Ovary (tissue), 9 donors: ENCODE measurements around the gene CACNA1D. TPM values are rescaled to one million over a fixed set of nuclear protein-coding genes. Genes with fewer than 3 reads are reported as not detected.

ENCODE experiments used
- DNase-seq, 5 donors: peaks; one replicate each; pipeline ENCODE4 v3.0.0-alpha.2; 2019 to 2020
- H3K27ac ChIP-seq, 2 donors: fragments of 200-600 bp; one replicate each; pipeline versions ENCODE4 v1.5.1 to v1.8.0; 2019 to 2022
- H3K27me3 ChIP-seq: fragments of 200-600 bp; one replicate; pipeline ENCODE4 v1.8.0; 2022
- H3K36me3 ChIP-seq: fragments of 200-600 bp; sonication (generic); one replicate; pipeline ENCODE4 v1.5.1; 2019
- H3K4me1 ChIP-seq: one replicate; pipeline ENCODE4 v1.8.1; 2013; ENCODE audit warnings: mild to moderate bottlenecking, moderate library complexity; ENCODE audit not compliant: insufficient read depth
- H3K4me3 ChIP-seq: fragments of 200-600 bp; sonication (generic); one replicate; pipeline ENCODE4 v1.5.1; 2017
- H3K9me3 ChIP-seq, 2 donors: fragments of 200-600 bp in 1 of 2; sonication (generic) in 1 of 2; one replicate each; pipeline versions ENCODE4 v1.5.1 to v1.8.1; 2013 to 2019; ENCODE audit warnings: mild to moderate bottlenecking in 1 of 2, moderate library complexity in 1 of 2
- CTCF ChIP-seq, 3 donors: fragments of 450-650 bp in 2 of 3; fragments of 200-600 bp in 1 of 3; IDR thresholded peaks; one replicate each; pipeline versions ENCODE4 v1.5.1 to v1.8.0; 2016 to 2022; ENCODE audit warnings: antibody characterized with exemption in 3 of 3, mild to moderate bottlenecking in 1 of 3
- EP300 ChIP-seq: sonication (generic); formaldehyde crosslinking; IDR thresholded peaks from one replicate; pipeline ENCODE4 v1.6.1; 2017; ENCODE audit warnings: antibody characterized with exemption
- POLR2A ChIP-seq: fragments of 450-650 bp; IDR thresholded peaks from one replicate; pipeline ENCODE4 v1.6.1; 2017; ENCODE audit warnings: antibody characterized with exemption, mild to moderate bottlenecking, moderate library complexity
- WGBS, 3 donors: extraction: QIAGEN DNeasy Blood & Tissue Kit in 1 of 3; methylation state at CpG; one replicate each; pipeline versions ENCODE4 v1.1.5 to v1.1.7; 2013 to 2017; 5-methylcytosine and 5-hydroxymethylcytosine counted together
- intact Hi-C, 4 donors: fragments of 100-400 bp; cut with DNase I; formaldehyde crosslinking; loops; one replicate each; pipeline versions ENCODE4 v1.11.0 to v1.15.1; 2022 to 2023
- polyA plus RNA-seq, 2 donors: library from polyadenylated mRNA; stranded (reverse); fragments of 200-250 nt in 1 of 2; fragments of 350-450 nt in 1 of 2; fragmentation: Illumina TruSeq in 1 of 2; extraction: RNeasy Lipid Tissue Mini Kit (QIAGEN cat#74804) in 1 of 2; gene quantifications; one replicate each; pipeline ENCODE4 v1.2.3, GENCODE V29; 2013 to 2014
- total RNA-seq, 7 donors: library from RNA; depleted of rRNA in 2 of 7; stranded (reverse); fragments of >200 nt in 2 of 7; fragmentation: NEBNext Ultra II Directional in 3 of 7; extraction: Animal tissue kit (Norgen Biotek cat#: 25700) in 3 of 7; gene quantifications; one replicate each; pipeline versions ENCODE4 v1.1.0 to v1.2.4, GENCODE V29; 2016 to 2023
- donor health status: DM: no; HTN: no; CAD: no; lungs with moderate emphysema.
- donor health status: DM: no; HTN: no; CAD: no.
- donor health status: Bipolar disorder and iron deficiency.
- donor health status: DM: yes; HTN: yes; CAD: no.
- donor health status: DM: no; HTN: no; CAD: no.
- donor health status: DM: yes; HTN: yes; CAD: no.

CACNA1D gene
- total and polyA plus RNA-seq, 9 donors: 0.23 to 9.3 (median 5.1) TPM

- no peaks in the 10 kb centered on the region for H3K36me3 ChIP-seq
- no peak overlapping the region for H3K27ac ChIP-seq
- no peaks in the 10 kb centered on the region for H3K27me3 ChIP-seq
- DNase-seq: no peak
- TF ChIP-seq CTCF (IDR thresholded peaks at IDR 0.05): no peak
- no peak for TF ChIP-seq EP300
- no peak for TF ChIP-seq POLR2A
- intact Hi-C loops: no loop called here
- 84 to 91% (median 90%) methylated on average over 9 of the region's 9 CpGs for WGBS, 3 donors
- no peak overlapping the region for H3K4me3 ChIP-seq
- H3K9me3 ChIP-seq: no peaks in the 10 kb centered on the region
- H3K4me1 ChIP-seq: no peaks in the 10 kb centered on the region
Observed at GRCh38 chr3:53833053-53833645, 338.7 kb downstream of the CACNA1D start.

DNA sequence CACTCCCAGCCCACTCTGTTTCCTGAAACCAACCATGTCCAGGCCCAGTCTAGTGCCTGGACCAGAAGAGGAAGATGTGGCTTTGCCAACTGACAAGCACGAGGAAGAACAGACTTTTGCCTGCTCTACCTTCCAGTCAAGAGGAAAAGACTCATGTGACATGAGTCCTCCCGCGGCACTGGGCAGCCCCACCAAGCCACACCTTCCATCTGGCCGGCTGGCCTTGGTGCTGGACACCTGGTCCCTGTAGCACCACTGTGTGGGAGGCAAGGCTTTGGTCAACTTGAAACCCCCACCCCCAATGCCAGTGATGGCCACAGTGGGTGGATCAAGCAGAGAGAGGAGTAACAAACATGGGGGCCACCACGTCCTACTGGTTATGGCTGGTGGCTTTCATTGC is 339.3 kb downstream of the CACNA1D start:
- H3K27me3 ChIP-seq: no peaks in the 10 kb centered on the region
- no peaks in the 10 kb centered on the region for H3K36me3 ChIP-seq
- WGBS, 3 donors: 87 to 94% (median 90%) methylated on average over 5 of the region's 5 CpGs
- intact Hi-C loops: no loop called here
- TF ChIP-seq POLR2A: no peak
- no peaks in the 10 kb centered on the region for H3K9me3 ChIP-seq
- no peak overlapping the region for H3K4me3 ChIP-seq
- no peak for DNase-seq
- no peak overlapping the region for H3K27ac ChIP-seq
- H3K4me1 ChIP-seq: no peaks in the 10 kb centered on the region

DNA sequence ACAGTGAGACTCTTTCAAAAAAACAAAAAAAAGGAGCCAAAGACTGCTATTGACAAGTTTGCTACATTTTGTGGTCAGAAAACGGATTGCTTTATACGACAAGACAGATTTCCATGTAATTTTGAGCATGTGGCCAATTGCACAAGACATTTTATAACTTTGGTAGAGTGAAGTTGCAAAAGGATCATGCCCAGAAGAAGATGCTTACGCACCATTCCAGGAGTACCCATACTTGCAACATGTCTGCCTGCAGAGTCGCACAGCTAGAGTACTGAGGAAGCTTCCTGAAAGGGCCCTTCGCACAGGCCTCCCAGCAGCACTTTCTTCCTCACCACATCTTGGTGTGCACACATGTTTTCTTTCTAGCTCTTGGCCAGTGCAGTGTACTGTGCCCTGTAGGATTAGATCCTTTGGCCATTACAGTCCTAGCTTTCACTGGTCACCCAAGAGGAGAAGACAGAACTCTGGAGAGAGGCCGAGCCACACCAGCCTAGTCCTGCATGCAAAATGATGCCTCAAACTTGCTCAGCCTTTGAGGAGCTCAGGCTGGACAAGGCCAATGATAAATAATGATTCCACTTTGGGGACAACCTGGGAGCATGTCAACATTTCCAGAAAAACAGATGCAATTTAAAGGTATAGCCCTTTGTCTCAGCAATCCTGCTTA is 340.2 kb downstream of the CACNA1D start:
- no peak overlapping the region for H3K4me3 ChIP-seq
- no peaks in the 10 kb centered on the region for H3K36me3 ChIP-seq
- H3K9me3 ChIP-seq: no peaks in the 10 kb centered on the region
- H3K4me1 ChIP-seq: no peaks in the 10 kb centered on the region
- H3K27me3 ChIP-seq: no peaks in the 10 kb centered on the region
- no peak for DNase-seq
- H3K27ac ChIP-seq: no peak overlapping the region
- 98 to 99% (median 99%) methylated on average over 6 of the region's 6 CpGs for WGBS, 3 donors
- TF ChIP-seq CTCF (IDR thresholded peaks at IDR 0.05) (no peak), EP300 (no peak), POLR2A (no peak)
- intact Hi-C loops: no loop called here

DNA sequence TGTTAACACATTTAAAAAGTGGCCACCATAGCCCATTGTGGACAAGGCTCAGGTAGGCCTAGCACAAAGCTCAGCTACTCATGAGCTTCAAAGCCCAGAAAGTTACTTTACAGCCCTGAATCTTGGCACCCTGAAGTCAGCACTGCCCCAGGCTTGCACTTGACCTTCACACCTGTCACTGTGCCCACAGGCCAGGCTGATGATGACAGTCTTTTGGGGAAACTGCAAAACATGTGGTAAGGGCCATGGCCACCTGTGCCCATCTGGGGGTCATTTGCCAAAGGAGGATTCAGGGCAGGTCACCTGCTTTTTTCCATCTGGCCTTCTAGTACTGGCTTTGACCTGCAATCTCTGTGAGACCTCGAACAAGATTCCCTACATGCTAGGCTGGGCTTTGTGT is 340.8 kb downstream of the CACNA1D start:
- no peak for DNase-seq
- no peaks in the 10 kb centered on the region for H3K4me1 ChIP-seq
- no peak overlapping the region for H3K4me3 ChIP-seq
- H3K9me3 ChIP-seq: no peaks in the 10 kb centered on the region
- TF ChIP-seq EP300 (no peak), POLR2A (no peak), CTCF (IDR thresholded peaks at IDR 0.05) (no peak)
- no peaks in the 10 kb centered on the region for H3K27me3 ChIP-seq
- 85 to 100% (median 90%) methylated on average over 1 of the region's 1 CpG for WGBS, 3 donors
- no peak overlapping the region for H3K27ac ChIP-seq
- intact Hi-C loops: no loop called here
- H3K36me3 ChIP-seq: no peaks in the 10 kb centered on the region

GRCh38 chr3:53836084-53836872 is 341.9 kb downstream of the CACNA1D start:
- no peaks in the 10 kb centered on the region for H3K4me1 ChIP-seq
- H3K9me3 ChIP-seq: no peaks in the 10 kb centered on the region
- no peak overlapping the region for H3K27ac ChIP-seq
- no peak for DNase-seq
- WGBS, 3 donors: 95 to 98% (median 97%) methylated on average over 9 of the region's 9 CpGs
- no peak for TF ChIP-seq EP300
- no peak for TF ChIP-seq CTCF (IDR thresholded peaks at IDR 0.05)
- TF ChIP-seq POLR2A: no peak
- H3K27me3 ChIP-seq: no peaks in the 10 kb centered on the region
- intact Hi-C loops: no loop called here
- H3K4me3 ChIP-seq: no peak overlapping the region
- H3K36me3 ChIP-seq: no peaks in the 10 kb centered on the region
